SK-N-SH (cell line): ENCODE data around the gene GASK1B. TPM values are rescaled to one million over a fixed set of nuclear protein-coding genes. Genes with fewer than 3 reads are reported as not detected.

Source experiments
- CTCF ChIA-PET: fragments of 300-600, 350-600 bp; formaldehyde crosslinking; extraction: SDS; loops from one replicate; lab custom pipeline; 2021; lab: Yijun Ruan, JAX
- POLR2A ChIA-PET: fragments of 350-600 bp; sonication (Branson Sonifier 250); formaldehyde crosslinking; extraction: SDS; loops from one replicate; lab custom pipeline; 2020; ENCODE audit warnings: antibody characterized with exemption, inconsistent platforms; lab: Yijun Ruan, JAX
- DNase-seq: peaks from one replicate; pipeline ENCODE4 v3.0.0; 2012
- H2AFZ ChIP-seq: fragments of 200-600 bp; sonication (generic); 2 replicates; pipeline ENCODE4 v1.8.1; 2016; ENCODE audit warnings: antibody characterized with exemption, mild to moderate bottlenecking, low read depth
- H3F3A ChIP-seq: fragments of 200-600 bp; sonication (generic); replicated peaks from 2 replicates; pipeline ENCODE3; 2016; ENCODE audit warnings: antibody characterized with exemption, mild to moderate bottlenecking; ENCODE audit not compliant: insufficient read depth
- H3K27ac ChIP-seq, 2 experiments: fragments of 200-500 bp in 1 of 2; fragments of 200-600 bp in 1 of 2; sonication (Bioruptor generic) in 1 of 2; sonication (generic), shearing (Covaris generic) in 1 of 2; 2 replicates each; pipeline versions ENCODE4 v1.5.1 to v1.6.1; 2014 to 2016; ENCODE audit warnings: low read depth in 2 of 2, inconsistent platforms in 1 of 2, low read length in 1 of 2, mild to moderate bottlenecking in 1 of 2, mixed read lengths in 1 of 2
- H3K27me3 ChIP-seq: fragments of 200-600 bp; sonication (generic), shearing (Covaris generic); 2 replicates; pipeline ENCODE4 v1.6.1; 2016; ENCODE audit warnings: mixed run types; ENCODE audit not compliant: insufficient read depth
- H3K36me3 ChIP-seq, 2 experiments: fragments of 200-500 bp in 1 of 2; fragments of 200-600 bp in 1 of 2; sonication (Bioruptor generic) in 1 of 2; sonication (generic) in 1 of 2; replicated peaks in 1 of 2; 2 replicates each; pipeline versions ENCODE3 to v1.5.1; 2014 to 2016; ENCODE audit warnings: low read length in 1 of 2, mild to moderate bottlenecking in 1 of 2; ENCODE audit not compliant: insufficient read depth in 2 of 2, control insufficient read depth in 1 of 2
- H3K4me1 ChIP-seq, 2 experiments: fragments of 200-500 bp in 1 of 2; fragments of 200-600 bp in 1 of 2; sonication (Bioruptor generic) in 1 of 2; sonication (generic), shearing (Covaris generic) in 1 of 2; 2 replicates each; pipeline versions ENCODE4 v1.5.1 to v1.6.1; 2014 to 2016; ENCODE audit warnings: low read depth in 1 of 2, low read length in 1 of 2, mixed run types in 1 of 2; ENCODE audit not compliant: insufficient read depth in 2 of 2, control insufficient read depth in 1 of 2
- H3K4me2 ChIP-seq: fragments of 200-600 bp; sonication (generic), shearing (Covaris generic); 2 replicates; pipeline ENCODE4 v1.6.1; 2017; ENCODE audit warnings: mixed run types
- H3K4me3 ChIP-seq, 2 experiments: fragments of 200-500 bp in 1 of 2; fragments of 200-600 bp in 1 of 2; sonication (Bioruptor generic) in 1 of 2; sonication (generic), shearing (Covaris generic) in 1 of 2; 2 replicates each; pipeline versions ENCODE4 v1.5.1 to v1.8.1; 2014 to 2016; ENCODE audit warnings: low read depth in 2 of 2, inconsistent platforms in 1 of 2, low read length in 1 of 2, mild to moderate bottlenecking in 1 of 2, mixed read lengths in 1 of 2, moderate library complexity in 1 of 2
- H3K79me2 ChIP-seq: fragments of 200-600 bp; sonication (generic); 2 replicates; pipeline ENCODE4 v1.8.1; 2017; ENCODE audit warnings: mild to moderate bottlenecking; ENCODE audit not compliant: insufficient read depth
- H3K9ac ChIP-seq: fragments of 200-600 bp; sonication (generic); 2 replicates; pipeline ENCODE4 v1.6.1; 2017; ENCODE audit warnings: mixed run types
- H3K9me2 ChIP-seq: fragments of 200-600 bp; sonication (generic); 2 replicates; pipeline ENCODE4 v1.6.1; 2017; ENCODE audit warnings: mixed run types
- H3K9me3 ChIP-seq: fragments of 200-600 bp; sonication (generic); 2 replicates; pipeline ENCODE4 v1.6.1; 2017; ENCODE audit warnings: mixed run types, mild to moderate bottlenecking, moderate library complexity
- H4K20me1 ChIP-seq: fragments of 200-600 bp; sonication (generic); 2 replicates; pipeline ENCODE4 v1.6.1; 2017; ENCODE audit warnings: mild to moderate bottlenecking, mixed run types; ENCODE audit not compliant: insufficient read depth
- ELF1 ChIP-seq: IDR thresholded peaks from 2 replicates; pipeline ENCODE4 v1.4.0; 2012
- EZH2phosphoT487 ChIP-seq: fragments of 200-600 bp; sonication (generic); IDR thresholded peaks from 2 replicates; pipeline ENCODE4 v1.6.1; 2017; ENCODE audit warnings: low read depth, mixed run types, mild to moderate bottlenecking, antibody characterized with exemption, moderate library complexity, borderline replicate concordance
- GABPA ChIP-seq: IDR thresholded peaks from 2 replicates; pipeline ENCODE4 v1.4.0; 2012; ENCODE audit warnings: low read depth, mild to moderate bottlenecking
- GATA2 ChIP-seq: sonication (generic); formaldehyde crosslinking; IDR thresholded peaks from 2 replicates; pipeline ENCODE4 v1.5.0; 2020; ENCODE audit warnings: mild to moderate bottlenecking, missing genetic modification reagents
- MXI1 ChIP-seq: IDR thresholded peaks from 2 replicates; pipeline ENCODE4 v1.6.1; 2012; ENCODE audit warnings: mild to moderate bottlenecking, low read depth, low read length, improper control_type of control experiment
- NRF1 ChIP-seq: IDR thresholded peaks from 2 replicates; pipeline ENCODE4 v1.6.1; 2012; ENCODE audit warnings: low read depth, mild to moderate bottlenecking, low read length
- POLR2AphosphoS5 ChIP-seq: IDR thresholded peaks from 2 replicates; pipeline ENCODE4 v1.6.1; 2012; ENCODE audit warnings: low read depth, low read length
- TCF12 ChIP-seq: IDR thresholded peaks from 2 replicates; pipeline ENCODE4 v1.4.0; 2012
- YY1 ChIP-seq: IDR thresholded peaks from 2 replicates; pipeline ENCODE4 v1.4.0; 2012; ENCODE audit warnings: low read depth, mild to moderate bottlenecking
- WGBS: methylation state at CpG from one replicate; pipeline ENCODE4 v1.1.6; 2017; ENCODE audit warnings: low lambda C conversion rate; 5-methylcytosine and 5-hydroxymethylcytosine counted together
- polyA plus RNA-seq, 3 experiments: library from polyadenylated mRNA; depleted of rRNA; stranded (reverse); fragments of >200 nt; gene quantifications; 2 replicates each; pipeline ENCODE4 v1.2.3, GENCODE V29; 2012
- TF ChIP-seq, protein P1 (sequence below): IDR thresholded peaks from 2 replicates; pipeline ENCODE4 v1.4.0; 2012; ENCODE audit warnings: low read depth, borderline replicate concordance
- TF ChIP-seq, protein P2 (sequence below): IDR thresholded peaks from 2 replicates; pipeline ENCODE4 v1.4.0; 2012; ENCODE audit warnings: low read depth
- TF ChIP-seq, protein P3 (sequence below): fragments of 200-600 bp; sonication (generic); IDR thresholded peaks from 2 replicates; pipeline ENCODE4 v1.6.1; 2017; ENCODE audit warnings: antibody characterized with exemption, mild to moderate bottlenecking, moderate library complexity
- TF ChIP-seq, protein P4 (sequence below): IDR thresholded peaks from 2 replicates; pipeline ENCODE4; 2012

Gene GASK1B
- polyA plus RNA-seq, 1 of the 3 experiments (the other 2 are of a cell fraction), result 3.7 TPM

DNA sequence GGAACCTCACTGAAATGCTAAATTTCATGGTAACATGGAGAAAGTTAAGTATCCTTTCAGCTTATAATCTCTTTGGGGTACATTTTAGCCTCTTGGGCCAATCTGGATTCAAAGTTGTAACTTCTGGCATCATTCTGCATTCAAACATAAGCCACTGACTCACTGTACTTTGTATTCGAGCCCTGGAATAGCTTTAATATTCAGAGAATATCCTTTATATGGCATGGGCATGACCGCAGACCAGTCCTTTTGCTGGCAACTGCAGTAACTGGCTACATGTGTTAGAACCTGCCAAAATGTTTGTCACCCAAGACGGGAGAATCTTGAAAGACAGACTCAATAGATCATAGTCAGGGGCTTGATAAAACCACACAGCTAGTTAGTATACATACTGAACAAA is 3.3 kb downstream of the GASK1B start:
- no peak for DNase-seq
- no peaks in the 10 kb centered on the region for H3K27me3 ChIP-seq
- no peaks in the 10 kb centered on the region for H3K79me2 ChIP-seq
- no peaks in the 10 kb centered on the region for H4K20me1 ChIP-seq
- CTCF ChIA-PET, result no interaction called here
- H3K4me1 ChIP-seq, result peaks cover 4 to 7% of the 10 kb centered on the region in 2 experiments; a peak in 3 of 4 replicates
- H2AFZ ChIP-seq, result no peak overlapping the region
- H3F3A ChIP-seq, result no peaks in the 10 kb centered on the region
- POLR2A ChIA-PET, result no interaction called here
- no peak for TF ChIP-seq EZH2phosphoT487
- TF ChIP-seq POLR2AphosphoS5, result no peak
- TF ChIP-seq, protein P1, sequence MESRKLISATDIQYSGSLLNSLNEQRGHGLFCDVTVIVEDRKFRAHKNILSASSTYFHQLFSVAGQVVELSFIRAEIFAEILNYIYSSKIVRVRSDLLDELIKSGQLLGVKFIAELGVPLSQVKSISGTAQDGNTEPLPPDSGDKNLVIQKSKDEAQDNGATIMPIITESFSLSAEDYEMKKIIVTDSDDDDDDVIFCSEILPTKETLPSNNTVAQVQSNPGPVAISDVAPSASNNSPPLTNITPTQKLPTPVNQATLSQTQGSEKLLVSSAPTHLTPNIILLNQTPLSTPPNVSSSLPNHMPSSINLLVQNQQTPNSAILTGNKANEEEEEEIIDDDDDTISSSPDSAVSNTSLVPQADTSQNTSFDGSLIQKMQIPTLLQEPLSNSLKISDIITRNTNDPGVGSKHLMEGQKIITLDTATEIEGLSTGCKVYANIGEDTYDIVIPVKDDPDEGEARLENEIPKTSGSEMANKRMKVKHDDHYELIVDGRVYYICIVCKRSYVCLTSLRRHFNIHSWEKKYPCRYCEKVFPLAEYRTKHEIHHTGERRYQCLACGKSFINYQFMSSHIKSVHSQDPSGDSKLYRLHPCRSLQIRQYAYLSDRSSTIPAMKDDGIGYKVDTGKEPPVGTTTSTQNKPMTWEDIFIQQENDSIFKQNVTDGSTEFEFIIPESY, result no peak
- no peak for TF ChIP-seq NRF1
- H3K9me2 ChIP-seq, result no peaks in the 10 kb centered on the region
- H3K4me3 ChIP-seq, result no peak overlapping the region
- no peak overlapping the region for H3K4me2 ChIP-seq
- H3K9me3 ChIP-seq, result no peaks in the 10 kb centered on the region
- H3K36me3 ChIP-seq, result no peaks in the 10 kb centered on the region
- 82% methylated on average over 3 of the region's 3 CpGs for WGBS
- H3K9ac ChIP-seq, result no peak overlapping the region
- H3K27ac ChIP-seq, result no peak overlapping the region

DNA sequence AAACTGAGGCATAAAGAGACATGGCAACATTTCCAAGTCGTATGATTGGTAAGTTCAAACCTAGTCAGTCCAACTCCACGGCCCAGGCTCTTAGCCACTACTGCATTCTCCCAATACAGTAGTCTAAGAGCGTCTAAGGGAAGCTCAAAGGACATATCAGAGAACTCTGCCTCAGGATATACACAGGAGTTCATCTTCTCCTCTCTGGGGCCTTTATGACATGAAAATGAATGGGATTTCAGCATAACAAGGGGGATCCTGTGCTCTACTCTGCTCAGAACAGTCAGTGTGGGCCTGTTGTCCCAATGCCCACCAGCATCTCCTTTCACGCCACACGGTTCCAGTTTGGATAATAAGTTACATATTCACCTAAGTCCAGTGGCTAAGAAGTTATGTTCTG is 4.2 kb downstream of the GASK1B start:
- no peak for DNase-seq
- H3K9ac ChIP-seq, result no peak overlapping the region
- peaks cover 5 to 9% of the 10 kb centered on the region in 2 experiments; a peak in 3 of 4 replicates for H3K4me1 ChIP-seq
- CTCF ChIA-PET, result no interaction called here
- H3K9me3 ChIP-seq, result no peaks in the 10 kb centered on the region
- no peaks in the 10 kb centered on the region for H3K79me2 ChIP-seq
- H4K20me1 ChIP-seq, result no peaks in the 10 kb centered on the region
- H3K36me3 ChIP-seq, result no peaks in the 10 kb centered on the region
- H3K27me3 ChIP-seq, result no peaks in the 10 kb centered on the region
- H3K4me2 ChIP-seq, result no peak overlapping the region
- no peak overlapping the region for H3K4me3 ChIP-seq
- H3K9me2 ChIP-seq, result no peaks in the 10 kb centered on the region
- POLR2A ChIA-PET, result no interaction called here
- H3K27ac ChIP-seq, result no peak overlapping the region
- no peak for TF ChIP-seq EZH2phosphoT487
- TF ChIP-seq TCF12, result no peak
- no peak for TF ChIP-seq ELF1
- TF ChIP-seq MXI1, result no peak
- TF ChIP-seq, protein P2, sequence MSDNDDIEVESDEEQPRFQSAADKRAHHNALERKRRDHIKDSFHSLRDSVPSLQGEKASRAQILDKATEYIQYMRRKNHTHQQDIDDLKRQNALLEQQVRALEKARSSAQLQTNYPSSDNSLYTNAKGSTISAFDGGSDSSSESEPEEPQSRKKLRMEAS, result no peak
- TF ChIP-seq YY1, result no peak
- TF ChIP-seq, protein P3, sequence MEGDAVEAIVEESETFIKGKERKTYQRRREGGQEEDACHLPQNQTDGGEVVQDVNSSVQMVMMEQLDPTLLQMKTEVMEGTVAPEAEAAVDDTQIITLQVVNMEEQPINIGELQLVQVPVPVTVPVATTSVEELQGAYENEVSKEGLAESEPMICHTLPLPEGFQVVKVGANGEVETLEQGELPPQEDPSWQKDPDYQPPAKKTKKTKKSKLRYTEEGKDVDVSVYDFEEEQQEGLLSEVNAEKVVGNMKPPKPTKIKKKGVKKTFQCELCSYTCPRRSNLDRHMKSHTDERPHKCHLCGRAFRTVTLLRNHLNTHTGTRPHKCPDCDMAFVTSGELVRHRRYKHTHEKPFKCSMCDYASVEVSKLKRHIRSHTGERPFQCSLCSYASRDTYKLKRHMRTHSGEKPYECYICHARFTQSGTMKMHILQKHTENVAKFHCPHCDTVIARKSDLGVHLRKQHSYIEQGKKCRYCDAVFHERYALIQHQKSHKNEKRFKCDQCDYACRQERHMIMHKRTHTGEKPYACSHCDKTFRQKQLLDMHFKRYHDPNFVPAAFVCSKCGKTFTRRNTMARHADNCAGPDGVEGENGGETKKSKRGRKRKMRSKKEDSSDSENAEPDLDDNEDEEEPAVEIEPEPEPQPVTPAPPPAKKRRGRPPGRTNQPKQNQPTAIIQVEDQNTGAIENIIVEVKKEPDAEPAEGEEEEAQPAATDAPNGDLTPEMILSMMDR, result no peak
- TF ChIP-seq GATA2 (CRISPR knock-in tag), result no peak
- TF ChIP-seq, protein P4, sequence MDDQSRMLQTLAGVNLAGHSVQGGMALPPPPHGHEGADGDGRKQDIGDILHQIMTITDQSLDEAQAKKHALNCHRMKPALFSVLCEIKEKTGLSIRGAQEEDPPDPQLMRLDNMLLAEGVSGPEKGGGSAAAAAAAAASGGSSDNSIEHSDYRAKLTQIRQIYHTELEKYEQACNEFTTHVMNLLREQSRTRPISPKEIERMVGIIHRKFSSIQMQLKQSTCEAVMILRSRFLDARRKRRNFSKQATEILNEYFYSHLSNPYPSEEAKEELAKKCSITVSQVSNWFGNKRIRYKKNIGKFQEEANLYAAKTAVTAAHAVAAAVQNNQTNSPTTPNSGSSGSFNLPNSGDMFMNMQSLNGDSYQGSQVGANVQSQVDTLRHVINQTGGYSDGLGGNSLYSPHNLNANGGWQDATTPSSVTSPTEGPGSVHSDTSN, result no peak
- no peak for TF ChIP-seq GABPA
- no peak overlapping the region for H2AFZ ChIP-seq
- 88% methylated on average over 5 of the region's 5 CpGs for WGBS
- H3F3A ChIP-seq, result no peaks in the 10 kb centered on the region
